Measurements from ENCODE around the gene ARMH4. TPM values are rescaled to one million over a fixed set of nuclear protein-coding genes. Genes with fewer than 3 reads are reported as not detected.
A peak's percentile ranks its signal among the peaks of the same experiment; 100 is the strongest.
"Not testable (repeated sequence)": the region's sequence is repeated elsewhere in the genome, so short reads cannot be mapped to it uniquely, and the experiment has no call there.

Gene ARMH4
- polyA plus RNA-seq, 4 donors, result 75.5 to 90.3 (median 83.7) TPM

DNA sequence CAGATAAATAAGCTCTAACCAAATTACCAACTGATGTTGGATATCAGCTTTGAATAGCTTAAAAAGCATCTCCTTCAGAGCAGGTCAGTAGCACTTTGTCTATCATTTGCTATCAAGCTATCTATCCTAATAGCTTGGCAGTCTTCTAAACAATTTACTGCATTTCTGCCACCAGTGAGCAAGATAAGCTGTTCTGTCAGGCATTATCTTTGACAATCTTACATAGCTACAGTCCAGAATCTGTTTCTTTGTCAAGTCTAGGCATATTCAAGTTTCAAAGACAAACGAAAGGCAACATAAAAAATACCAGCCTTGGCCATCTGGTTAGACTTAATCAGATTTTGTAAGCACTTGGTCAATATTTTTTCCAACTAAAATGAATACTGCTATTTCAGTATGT is 5.6 kb downstream of the ARMH4 start:
- DNase-seq (ENCODE audit: low read depth in 4 of 4, low spot score in 3 of 4), result no peak

DNA sequence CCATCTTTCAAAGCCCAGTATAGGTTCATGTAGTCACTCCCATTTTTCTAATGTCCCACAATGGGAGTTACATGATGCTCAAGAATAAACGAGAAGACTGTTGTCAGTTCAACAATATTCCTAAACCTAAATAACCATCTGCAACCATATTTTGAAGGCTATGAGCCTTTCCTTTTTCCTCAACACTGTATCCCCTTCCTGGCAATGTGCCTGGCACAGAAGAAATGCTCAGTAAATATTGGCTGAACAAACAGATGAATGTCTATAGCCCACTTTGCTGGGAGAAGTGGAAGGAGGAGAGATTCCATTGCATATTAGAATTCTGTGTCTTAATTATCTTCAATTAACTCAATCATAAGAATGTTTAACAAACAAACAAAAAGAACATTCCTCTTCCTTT is 6.1 kb downstream of the ARMH4 start:
- no peak for DNase-seq (ENCODE audit: low read depth in 4 of 4, low spot score in 3 of 4)

DNA sequence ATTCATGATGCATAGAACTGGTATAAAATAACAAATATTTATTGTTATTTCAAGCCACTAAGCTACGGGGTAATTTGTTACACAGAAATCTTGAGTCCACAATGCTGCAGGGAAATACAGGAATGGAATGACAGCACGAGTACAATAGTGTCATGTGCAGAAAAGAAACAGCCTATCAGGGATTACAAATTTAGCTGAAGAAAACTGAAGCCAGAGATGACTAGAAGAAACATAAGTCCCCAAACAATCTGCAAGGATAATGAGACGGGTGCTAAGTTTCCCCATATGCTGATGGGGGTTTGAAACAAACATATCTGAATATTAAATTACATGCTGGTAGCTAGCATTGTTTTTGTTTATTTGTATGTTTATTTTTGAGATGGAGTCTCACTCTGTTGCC is 8.9 kb downstream of the ARMH4 start:
- DNase-seq (ENCODE audit: low read depth in 4 of 4, low spot score in 3 of 4), result no peak

DNA sequence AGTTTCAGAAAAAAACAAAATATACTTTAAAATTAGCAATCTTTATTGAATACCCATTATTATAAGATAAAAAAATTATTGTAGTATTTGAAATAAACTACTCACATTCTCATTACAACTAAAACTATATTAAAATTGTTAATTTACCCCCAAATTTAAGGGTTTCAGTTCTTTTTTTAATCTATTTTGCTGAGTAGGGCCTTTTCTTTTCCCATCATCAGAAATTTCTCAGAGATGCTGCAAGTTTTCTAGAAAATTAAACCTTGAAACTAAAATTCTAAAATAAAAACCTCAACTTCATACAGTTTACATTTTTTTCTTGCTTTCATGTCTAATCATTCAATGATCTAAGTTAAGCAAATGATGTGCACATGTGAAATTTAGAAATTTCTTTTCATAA is 10.1 kb downstream of the ARMH4 start:
- no peak for DNase-seq (ENCODE audit: low read depth in 4 of 4, low spot score in 3 of 4)

DNA sequence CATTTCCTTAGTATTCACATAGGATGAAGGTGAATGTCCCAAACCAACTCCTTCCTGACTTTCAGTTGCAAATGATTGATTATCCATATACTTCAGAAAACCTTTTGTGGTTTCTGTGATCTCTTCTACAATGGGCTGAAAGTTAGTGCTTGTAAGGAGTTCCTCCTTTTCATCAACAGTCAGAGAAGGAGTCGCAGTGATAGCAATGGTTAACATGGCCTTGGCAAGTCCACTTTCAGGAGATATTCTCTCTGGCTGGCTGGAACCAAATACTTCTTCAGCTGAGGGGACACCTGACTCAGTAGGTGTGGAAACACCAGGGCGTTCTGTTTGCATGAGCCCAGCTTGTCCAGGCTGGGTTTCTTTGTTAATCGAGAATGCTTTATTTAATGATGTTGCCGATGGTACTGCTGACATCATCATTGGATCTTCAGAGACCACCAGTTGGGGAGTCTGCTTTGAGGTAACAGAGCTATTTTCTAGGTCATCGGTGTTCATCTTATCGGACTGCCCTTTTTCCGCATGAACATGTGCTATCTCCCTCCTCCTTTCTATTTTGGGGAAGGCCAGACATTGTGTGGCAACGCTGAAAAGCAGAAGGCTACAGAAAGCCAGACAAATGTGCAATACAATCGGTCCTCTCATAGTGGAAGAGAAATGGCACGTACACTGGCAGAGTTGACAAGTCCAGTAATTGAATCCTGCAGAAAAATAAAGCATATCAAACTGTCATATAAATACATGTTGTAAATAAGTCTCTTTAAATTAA is 13.1 kb downstream of the ARMH4 start:
- no peak for DNase-seq (ENCODE audit: low read depth in 4 of 4, low spot score in 3 of 4)

DNA sequence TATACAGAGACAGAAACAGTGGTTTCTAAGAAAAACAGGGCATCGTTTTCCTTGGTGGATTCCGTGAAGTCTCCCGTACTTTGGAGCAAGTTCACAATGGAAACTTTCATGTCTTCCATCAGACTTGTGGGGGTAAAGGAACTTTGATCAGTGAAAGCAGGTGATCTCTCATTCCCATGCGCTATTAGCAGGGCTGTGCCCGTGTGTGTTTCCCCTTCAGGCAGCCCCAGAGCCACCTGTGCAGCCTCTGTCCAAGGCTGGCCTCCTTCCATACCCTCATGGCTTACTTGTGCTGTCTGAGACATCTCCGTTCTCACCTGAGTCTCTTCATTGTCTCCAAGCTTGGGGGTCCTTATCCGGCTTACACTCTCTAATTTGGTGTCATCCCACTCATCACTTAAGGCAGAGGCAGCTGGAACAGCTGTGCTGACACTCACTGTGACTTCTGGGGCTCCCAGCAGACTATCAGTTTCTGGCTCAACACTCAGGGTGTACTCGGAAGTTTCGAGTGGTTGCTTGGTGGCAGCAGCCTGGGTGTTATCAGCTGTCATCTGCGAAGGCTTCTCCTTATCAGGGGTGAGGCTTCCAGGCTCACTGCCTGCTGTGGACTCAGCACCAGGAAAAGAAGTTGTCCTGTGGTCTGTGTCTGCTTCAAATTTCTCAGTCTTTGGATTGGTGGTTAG is 13.8 kb downstream of the ARMH4 start:
- no peak for DNase-seq (ENCODE audit: low read depth in 4 of 4, low spot score in 3 of 4)

DNA sequence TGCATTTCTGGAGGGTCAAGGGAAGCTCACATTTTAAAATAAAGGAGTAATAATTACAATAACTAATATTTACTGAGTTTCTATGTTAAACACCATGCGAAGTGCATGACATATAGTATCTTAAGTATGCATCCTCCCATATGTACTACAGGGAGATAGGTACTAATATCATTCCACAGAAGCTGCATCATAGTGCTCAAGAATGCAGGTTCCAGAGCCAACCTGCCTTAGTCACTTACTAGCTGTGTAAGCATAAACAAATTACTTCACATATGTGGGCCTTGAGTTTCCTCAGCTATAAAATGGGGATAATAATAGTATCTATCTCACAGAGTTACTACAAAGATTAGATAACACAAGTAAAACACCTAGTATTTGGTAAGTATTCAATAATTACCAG is 18.3 kb downstream of the ARMH4 start:
- no peak for DNase-seq (ENCODE audit: low read depth in 4 of 4, low spot score in 3 of 4)

DNA sequence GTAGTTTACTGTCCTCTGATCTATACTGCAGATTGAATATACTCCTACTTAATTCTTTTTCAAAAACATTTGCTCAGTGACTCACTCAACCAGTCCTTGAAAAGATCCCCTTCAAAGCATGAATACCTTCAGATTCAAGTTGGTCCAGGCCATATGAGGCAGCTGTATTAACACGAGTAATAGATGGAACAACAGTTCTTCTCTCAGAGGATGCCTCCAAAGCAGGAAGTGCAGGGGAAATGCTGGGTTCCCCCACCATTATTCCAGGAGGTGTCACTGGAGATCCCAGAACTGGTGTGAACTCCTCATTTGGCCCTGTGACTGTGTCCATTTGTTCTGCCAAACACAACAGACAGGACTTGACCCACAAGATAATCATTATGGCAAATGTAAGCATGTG is 20.6 kb downstream of the ARMH4 start:
- no peak for DNase-seq (ENCODE audit: low read depth in 4 of 4, low spot score in 3 of 4)

DNA sequence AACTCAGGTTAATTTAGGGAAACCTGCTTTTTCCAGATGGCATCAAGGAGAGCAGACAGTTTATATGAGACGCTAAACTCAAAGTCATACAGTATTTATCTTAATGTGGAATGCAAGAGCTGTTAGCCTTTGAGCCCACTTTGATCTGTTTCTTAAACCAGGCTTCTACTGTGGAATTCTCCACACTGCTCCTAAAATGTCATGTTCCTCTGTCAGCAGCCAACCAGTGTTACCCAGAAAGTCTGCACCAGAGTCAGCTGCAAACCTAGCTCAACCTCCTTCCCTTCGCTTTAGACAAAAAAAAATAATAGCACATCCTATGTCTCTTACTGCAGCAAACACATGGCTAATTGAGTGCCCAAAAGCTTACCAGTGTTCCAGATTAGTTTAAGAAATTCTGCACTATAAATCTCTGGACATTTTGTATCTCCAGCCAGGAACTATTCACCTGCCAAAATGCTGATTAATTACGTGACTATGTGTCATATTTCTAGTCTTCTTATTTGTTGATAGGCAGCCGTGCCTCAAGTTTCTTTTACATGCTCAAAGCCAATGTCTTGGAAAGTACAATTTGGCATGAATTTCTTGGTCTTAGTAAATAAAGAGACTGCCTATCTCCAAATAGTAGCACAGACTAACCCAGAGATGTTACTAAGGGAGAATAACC is 21.8 kb downstream of the ARMH4 start:
- no peak for DNase-seq (ENCODE audit: low read depth in 4 of 4, low spot score in 3 of 4)

DNA sequence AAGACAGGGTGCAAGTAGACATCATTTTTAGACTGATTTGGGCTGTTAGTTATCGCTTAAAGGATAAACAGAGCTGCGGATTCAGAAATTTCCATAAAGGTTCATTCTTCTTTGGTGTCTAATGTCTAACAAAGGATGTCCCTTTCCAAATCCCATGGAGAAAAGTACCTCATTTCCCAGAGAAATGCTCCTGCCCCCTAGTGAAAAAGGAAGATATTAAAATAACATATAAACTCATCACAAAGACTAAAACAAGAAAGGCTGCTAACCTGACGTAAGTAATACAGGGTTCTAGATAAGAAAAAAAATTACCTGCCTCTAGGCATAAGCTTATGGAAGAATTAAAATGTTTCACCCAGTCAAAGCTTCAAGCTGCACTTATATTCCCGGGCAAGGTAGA is 22.8 kb downstream of the ARMH4 start:
- DNase-seq (ENCODE audit: low read depth in 4 of 4, low spot score in 3 of 4), result no peak

DNA sequence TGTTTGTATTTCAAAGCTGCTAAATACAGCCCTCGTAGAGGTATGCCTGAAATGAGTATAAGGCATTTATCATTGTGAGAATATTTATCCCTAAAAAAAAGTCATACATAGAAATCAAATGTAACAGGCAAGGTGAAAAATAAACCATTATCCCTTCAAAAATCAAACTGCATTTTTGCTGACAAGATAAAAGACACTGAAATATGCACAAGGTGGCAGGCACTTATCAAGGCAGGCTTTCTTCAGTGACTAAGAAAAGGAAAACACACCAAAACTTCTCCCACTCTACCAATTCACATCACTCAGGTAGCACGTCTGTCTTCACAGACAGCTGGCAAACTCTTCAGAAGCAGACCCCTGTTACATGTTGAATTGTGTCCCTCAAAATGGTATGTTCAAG is 23.6 kb downstream of the ARMH4 start:
- DNase-seq (ENCODE audit: low read depth in 4 of 4, low spot score in 3 of 4), result no peak

DNA sequence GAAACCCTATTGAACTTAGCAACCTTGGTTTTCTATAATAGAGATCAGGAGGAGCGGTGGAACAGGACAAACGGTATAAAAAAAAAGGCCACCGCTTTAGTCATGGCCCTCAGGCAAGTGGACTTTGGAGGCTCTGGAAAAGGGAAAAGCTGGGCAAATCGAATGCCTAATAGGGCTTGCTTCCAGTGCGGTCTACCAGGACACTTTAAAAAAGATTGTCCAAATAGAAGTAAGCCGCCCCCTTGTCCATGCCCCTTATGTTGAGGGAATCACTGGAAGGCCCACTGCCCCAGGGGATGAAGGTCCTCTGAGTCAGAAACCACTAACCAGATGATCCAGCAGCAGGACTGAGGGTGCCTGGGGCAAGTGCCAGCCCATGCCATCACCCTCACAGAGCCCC is 29.5 kb downstream of the ARMH4 start:
- DNase-seq (ENCODE audit: low read depth in 4 of 4, low spot score in 3 of 4), result not testable (repeated sequence)

DNA sequence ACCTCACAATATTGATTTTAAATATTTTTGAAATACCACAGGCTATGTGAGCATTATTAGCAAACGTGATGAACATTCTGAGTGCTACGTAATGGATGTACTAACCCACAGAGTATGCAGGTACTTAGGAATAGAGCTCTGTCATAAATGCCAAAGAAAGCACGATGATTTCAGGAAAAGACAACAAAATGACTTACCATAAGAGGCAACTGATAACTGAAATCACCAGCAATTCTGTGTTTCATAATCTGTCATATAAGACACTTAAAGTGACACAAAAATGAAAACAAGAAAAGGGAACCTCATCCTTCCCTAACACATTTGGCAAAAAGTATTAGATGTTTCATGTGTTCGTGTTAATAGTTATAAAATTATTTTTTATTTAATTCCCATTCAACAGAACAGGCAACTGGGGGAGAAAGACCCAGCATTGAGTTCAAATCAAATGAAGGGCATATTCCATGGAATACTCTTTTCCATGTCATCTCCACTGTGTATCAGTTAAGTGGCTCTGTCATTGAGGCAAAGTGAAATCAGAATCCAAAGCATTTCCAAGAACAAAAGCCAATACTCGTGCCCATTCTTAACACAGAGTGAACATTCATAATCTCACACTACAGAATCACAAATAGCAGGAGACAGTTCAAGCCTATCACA is 30.4 kb downstream of the ARMH4 start:
- DNase-seq (ENCODE audit: low read depth in 4 of 4, low spot score in 3 of 4), result no peak

DNA sequence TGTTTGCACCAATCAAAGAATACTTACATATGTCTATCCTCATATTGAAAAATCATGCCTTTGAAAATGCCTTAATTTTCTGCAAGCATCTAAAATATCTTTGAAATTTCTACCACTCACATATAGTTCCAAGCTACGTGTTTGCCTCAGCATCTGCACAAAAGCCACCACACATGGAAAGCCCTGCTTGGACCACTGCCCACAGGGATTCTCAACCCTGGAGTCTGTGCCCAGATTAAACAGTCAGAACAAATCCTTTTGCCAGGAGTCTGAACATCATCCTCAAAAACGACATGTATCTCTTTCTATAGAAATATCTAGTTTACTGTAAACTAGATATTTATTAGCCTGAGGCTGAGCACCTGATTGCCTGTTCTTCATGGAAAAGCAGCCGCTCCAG is 32.6 kb downstream of the ARMH4 start:
- DNase-seq (ENCODE audit: low read depth in 4 of 4, low spot score in 3 of 4), result no peak

DNA sequence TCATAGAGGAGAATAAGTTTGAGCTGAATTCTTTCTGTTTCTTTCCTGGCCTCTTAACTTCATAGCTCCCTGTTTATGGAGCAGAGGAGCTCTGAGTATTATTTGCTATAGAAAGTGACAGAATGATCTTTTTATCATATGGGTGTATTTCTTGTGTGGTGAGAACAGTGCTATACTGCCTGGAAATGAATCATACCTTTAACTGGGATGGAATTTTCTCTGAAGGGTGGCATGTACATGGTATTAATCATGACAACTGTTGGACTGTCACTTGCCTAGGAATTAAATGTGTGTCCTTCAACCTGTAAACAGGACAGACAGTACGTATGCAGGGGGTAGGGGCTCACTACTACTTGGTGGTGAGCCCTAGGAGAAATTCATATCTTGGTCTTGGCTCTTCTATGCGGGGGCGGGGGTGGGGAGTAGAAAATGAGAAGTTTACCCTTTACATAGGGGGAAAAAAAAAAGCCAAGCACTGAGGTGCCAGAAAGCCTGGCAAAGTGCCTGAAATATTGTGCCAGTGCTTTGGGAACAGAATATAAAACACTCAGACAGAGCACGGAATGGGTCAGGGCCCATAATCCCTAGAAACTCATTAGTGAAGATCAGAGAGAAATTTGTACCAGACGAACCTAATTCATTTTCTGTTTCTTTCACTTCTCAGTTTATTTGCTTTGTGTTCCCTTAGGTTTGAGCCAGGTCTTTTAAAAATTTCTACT is 33.8 kb downstream of the ARMH4 start:
- no peak for DNase-seq (ENCODE audit: low read depth in 4 of 4, low spot score in 3 of 4)

DNA sequence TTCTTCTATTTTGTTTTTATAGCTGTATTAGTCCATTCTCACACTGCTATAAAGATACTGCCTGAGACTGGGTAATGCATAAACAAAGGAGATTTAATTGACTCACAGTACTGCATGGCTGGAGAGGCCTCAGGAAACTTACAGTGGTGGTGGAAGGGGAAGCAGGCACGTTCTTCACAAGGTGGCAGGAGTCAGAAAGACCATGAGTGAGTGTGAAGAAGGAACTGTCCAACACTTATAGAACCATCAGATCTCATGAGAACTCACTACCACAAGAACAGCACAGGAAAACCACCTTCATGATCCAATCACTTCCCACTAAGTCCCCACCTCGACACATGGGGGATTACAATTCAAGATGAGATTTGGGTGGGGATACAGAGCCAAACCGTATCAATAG is 42.3 kb downstream of the ARMH4 start:
- DNase-seq (ENCODE audit: low read depth in 4 of 4, low spot score in 3 of 4), result no peak

DNA sequence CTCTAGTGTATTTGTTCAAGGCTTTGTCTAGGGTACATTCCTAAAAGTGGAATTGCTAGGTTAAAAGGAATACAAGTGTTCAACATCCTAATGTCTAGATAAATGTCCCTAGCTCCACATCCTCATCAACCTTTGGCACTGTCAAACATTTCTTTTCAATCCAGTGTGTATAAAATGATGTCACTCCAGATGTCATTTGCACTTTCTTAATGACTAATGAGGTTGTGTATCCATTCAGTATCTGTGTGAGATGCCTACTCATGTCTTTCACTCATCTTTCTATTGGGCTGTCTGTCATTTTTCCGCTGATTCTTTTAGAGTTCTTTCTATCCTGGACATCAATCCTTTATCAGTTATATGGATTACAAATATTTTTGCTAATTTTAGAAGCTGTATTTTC is 43.3 kb downstream of the ARMH4 start:
- DNase-seq (ENCODE audit: low read depth in 4 of 4, low spot score in 3 of 4), result no peak

DNA sequence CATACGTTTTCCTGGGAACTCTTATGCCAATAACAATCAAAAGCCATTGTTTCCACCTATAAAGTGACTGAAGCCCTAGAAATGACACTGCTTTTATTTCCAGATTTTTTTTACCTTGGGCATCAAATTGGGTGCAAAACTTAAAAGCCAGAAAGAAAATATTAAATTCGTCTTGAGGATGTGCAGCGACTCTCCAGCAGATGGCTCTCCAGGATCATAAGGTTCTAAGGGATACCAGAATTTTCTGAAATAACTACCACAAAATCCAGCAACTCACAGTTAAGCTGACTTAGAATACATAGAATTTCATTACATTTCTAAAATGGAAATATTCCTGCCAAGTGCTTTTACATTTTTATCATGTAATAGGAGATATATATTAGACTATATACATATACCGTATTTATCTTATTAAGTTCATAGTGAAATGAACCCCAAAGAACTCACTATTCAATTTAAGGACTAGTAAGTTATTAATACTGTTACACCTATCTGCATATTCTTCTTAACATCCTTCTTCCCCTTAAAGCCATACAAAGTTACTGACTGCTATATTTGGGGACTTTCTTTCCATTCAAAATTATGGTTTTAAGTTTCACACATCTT is 44.0 kb downstream of the ARMH4 start:
- peak; percentile 18 to 26 (median 21) for DNase-seq (ENCODE audit: low read depth in 4 of 4, low spot score in 3 of 4)

DNA sequence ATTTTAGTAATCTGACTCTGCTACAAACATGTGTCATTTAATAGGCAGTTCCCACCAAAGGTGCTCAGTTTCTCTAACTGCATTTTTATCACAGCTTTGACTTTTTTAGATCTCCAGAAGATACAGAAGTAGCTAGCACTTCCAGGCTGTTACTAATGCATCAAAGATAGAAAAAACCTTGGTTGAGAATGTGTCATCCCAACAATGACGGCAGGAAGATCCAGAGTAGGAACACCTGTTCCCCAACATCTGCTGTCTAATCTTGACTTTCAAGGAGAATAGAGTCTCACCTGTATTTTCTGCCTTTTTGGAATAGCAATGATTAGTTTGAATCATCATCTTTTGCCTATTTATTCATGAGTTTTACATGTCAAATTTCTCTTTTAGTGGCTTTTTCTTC is 45.0 kb downstream of the ARMH4 start:
- DNase-seq (ENCODE audit: low read depth in 4 of 4, low spot score in 3 of 4), result no peak

DNA sequence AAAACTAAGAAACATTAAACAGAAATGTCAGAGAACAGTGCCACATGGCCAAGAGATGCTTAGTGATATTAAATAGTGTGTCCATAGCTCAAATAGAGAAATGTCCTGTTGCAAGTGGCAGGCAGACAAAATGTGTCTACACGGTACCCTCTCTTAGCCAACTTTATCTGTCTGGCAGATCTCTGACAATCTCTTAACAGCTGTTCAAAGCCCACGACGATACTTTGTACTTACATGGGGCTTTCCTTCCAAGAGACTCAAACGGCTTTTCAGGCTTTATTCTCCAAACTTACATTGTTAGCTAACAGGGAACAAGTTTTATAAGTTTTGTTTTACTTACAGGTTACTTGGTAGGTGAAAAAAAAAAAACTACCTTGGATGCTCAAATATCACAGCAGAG is 45.6 kb downstream of the ARMH4 start:
- DNase-seq (ENCODE audit: low read depth in 4 of 4, low spot score in 3 of 4), result no peak
